ENCODE results near the gene IMMP2L.
"Not testable (repeated sequence)": the region's sequence is repeated elsewhere in the genome, so short reads cannot be mapped to it uniquely, and the experiment has no call there.

The IMMP2L gene

DNA sequence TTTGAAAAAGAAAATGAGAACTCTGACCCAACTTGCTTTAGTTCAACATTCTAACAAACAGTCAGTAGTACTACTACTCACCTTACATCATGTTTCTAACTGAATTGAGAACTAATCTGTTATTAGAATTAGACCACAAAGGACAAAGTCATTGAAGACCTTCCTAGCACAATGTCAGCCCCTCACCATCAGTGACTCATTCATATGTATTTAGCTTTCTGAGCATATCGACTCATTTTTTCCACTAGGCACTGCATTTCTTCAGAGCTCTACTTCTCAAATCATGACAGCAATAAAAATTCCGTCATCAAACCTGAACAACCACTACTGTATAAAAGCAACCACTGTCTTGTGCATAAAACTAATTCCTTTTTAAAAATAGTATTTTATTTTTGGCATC, 475.8 kb downstream of the IMMP2L start:
- DNase-seq (ENCODE audit: low spot score in 2 of 2) (no peak), ATAC-seq (ENCODE audit: low read depth) (no peak)
- H3K36me3 Mint-ChIP-seq: no peaks in the 10 kb centered on the region
- H3K4me3 Mint-ChIP-seq: no peak overlapping the region
- no peaks in the 10 kb centered on the region for H3K27me3 Mint-ChIP-seq
- H3K27ac Mint-ChIP-seq: no peak overlapping the region
- H3K4me1 Mint-ChIP-seq: peaks cover 18% of the 10 kb centered on the region
- no peaks in the 10 kb centered on the region for H3K9me3 Mint-ChIP-seq

- no peaks in the 10 kb centered on the region for H3K9me3 Mint-ChIP-seq
- H3K27ac Mint-ChIP-seq: no peak overlapping the region
- H3K36me3 Mint-ChIP-seq: no peaks in the 10 kb centered on the region
- H3K4me1 Mint-ChIP-seq: peaks cover 17% of the 10 kb centered on the region
- H3K27me3 Mint-ChIP-seq: no peaks in the 10 kb centered on the region
- DNase-seq (ENCODE audit: low spot score in 2 of 2) (no peak), ATAC-seq (ENCODE audit: low read depth) (no peak)
- no peak overlapping the region for H3K4me3 Mint-ChIP-seq
Measured at GRCh38 chr7:111085356-111085755, 476.9 kb downstream of the IMMP2L start.

DNA sequence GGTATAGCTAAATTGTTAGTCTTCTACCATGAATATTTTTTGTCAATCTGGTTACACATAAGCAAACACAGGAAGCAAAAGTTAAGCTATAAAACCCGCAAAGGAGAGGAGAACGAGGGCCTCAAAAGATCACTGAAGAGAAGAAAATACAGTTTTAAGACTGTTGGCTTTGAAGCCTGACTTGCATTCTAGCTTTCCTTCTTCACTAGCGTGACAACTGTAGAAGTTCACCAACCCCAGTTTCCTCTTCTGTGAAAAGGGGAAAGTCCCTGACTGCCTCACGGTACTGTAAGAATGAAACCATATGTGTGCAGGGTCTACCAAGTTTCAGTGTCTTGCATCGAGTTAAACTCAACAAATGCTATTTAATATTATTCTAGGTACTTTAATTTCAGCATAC, 478.9 kb downstream of the IMMP2L start:
- Mint-ChIP-seq H3K4me1 (peaks cover 17% of the 10 kb centered on the region), H3K27me3 (no peaks in the 10 kb centered on the region), H3K36me3 (no peaks in the 10 kb centered on the region), H3K27ac (peak overlapping the region; percentile 49), H3K9me3 (no peaks in the 10 kb centered on the region), H3K4me3 (peak overlapping the region; percentile 34)
- peak; percentile 100 for ATAC-seq (ENCODE audit: low read depth)
- peak; percentile 19 to 42 for DNase-seq (ENCODE audit: low spot score in 2 of 2)

- DNase-seq (ENCODE audit: low spot score in 2 of 2) (no peak), ATAC-seq (ENCODE audit: low read depth) (no peak)
- no peaks in the 10 kb centered on the region for H3K27me3 Mint-ChIP-seq
- H3K9me3 Mint-ChIP-seq: no peaks in the 10 kb centered on the region
- no peak overlapping the region for H3K4me3 Mint-ChIP-seq
- no peaks in the 10 kb centered on the region for H3K36me3 Mint-ChIP-seq
- H3K27ac Mint-ChIP-seq: no peak overlapping the region
- peaks cover 17% of the 10 kb centered on the region for H3K4me1 Mint-ChIP-seq
Measured at GRCh38 chr7:111082351-111082750, 479.9 kb downstream of the IMMP2L start.

GRCh38 chr7:111081546-111082267, 480.6 kb downstream of the IMMP2L start:
- no peak overlapping the region for H3K27ac Mint-ChIP-seq
- H3K36me3 Mint-ChIP-seq: no peaks in the 10 kb centered on the region
- H3K4me3 Mint-ChIP-seq: no peak overlapping the region
- H3K4me1 Mint-ChIP-seq: peaks cover 17% of the 10 kb centered on the region
- no peaks in the 10 kb centered on the region for H3K9me3 Mint-ChIP-seq
- no peak for ATAC-seq (ENCODE audit: low read depth)
- DNase-seq (ENCODE audit: low spot score in 2 of 2): no peak
- no peaks in the 10 kb centered on the region for H3K27me3 Mint-ChIP-seq

DNA sequence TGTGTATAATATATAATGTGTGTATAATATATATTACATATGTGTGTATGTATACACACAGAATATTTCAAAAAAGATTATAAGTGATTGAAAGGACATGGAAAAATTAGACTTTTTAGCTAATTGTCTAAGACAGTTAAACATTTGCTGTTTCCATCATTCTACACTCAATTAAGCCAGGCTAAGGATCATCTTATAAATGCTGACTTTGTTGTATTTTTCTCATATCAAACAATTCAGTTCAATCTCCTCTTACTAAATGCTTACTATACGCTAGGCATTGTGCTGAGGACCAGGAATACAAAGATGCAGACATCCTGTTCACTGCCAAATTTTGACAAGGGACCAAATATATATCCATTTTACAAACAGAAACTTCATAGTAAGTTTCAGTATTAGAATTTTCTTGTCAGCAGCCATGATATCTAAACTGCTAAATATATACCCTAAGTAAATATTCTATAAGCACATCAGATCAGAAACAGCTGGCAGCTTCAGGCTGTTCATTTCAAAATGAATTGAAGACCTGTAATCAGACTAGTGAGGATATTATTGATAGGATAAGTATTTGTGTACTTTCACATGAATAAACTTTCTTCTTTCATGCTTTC, 481.7 kb downstream of the IMMP2L start:
- no peak overlapping the region for H3K27ac Mint-ChIP-seq
- H3K4me3 Mint-ChIP-seq: no peak overlapping the region

GRCh38 chr7:111077001-111077400, 485.3 kb downstream of the IMMP2L start:
- no peak overlapping the region for H3K27ac Mint-ChIP-seq
- no peaks in the 10 kb centered on the region for H3K36me3 Mint-ChIP-seq
- no peaks in the 10 kb centered on the region for H3K27me3 Mint-ChIP-seq
- peaks cover 2% of the 10 kb centered on the region for H3K4me1 Mint-ChIP-seq
- no peak overlapping the region for H3K4me3 Mint-ChIP-seq
- no peaks in the 10 kb centered on the region for H3K9me3 Mint-ChIP-seq
- DNase-seq (ENCODE audit: low spot score in 2 of 2) (no peak), ATAC-seq (ENCODE audit: low read depth) (no peak)

More for the DNA sequence above, 481.7 kb downstream of the IMMP2L start:
- Mint-ChIP-seq H3K4me1 (peaks cover 14% of the 10 kb centered on the region), H3K27me3 (no peaks in the 10 kb centered on the region), H3K9me3 (no peaks in the 10 kb centered on the region), H3K36me3 (no peaks in the 10 kb centered on the region)
- DNase-seq (ENCODE audit: low spot score in 2 of 2) (no peak), ATAC-seq (ENCODE audit: low read depth) (no peak)

- Mint-ChIP-seq H3K27ac (no peak overlapping the region), H3K27me3 (no peaks in the 10 kb centered on the region), H3K4me3 (no peak overlapping the region), H3K4me1 (peaks cover 2% of the 10 kb centered on the region), H3K36me3 (no peaks in the 10 kb centered on the region), H3K9me3 (no peaks in the 10 kb centered on the region)
- ATAC-seq (ENCODE audit: low read depth) (no peak), DNase-seq (ENCODE audit: low spot score in 2 of 2) (no peak)
Measured at GRCh38 chr7:111076205-111076604, 486.1 kb downstream of the IMMP2L start.

DNA sequence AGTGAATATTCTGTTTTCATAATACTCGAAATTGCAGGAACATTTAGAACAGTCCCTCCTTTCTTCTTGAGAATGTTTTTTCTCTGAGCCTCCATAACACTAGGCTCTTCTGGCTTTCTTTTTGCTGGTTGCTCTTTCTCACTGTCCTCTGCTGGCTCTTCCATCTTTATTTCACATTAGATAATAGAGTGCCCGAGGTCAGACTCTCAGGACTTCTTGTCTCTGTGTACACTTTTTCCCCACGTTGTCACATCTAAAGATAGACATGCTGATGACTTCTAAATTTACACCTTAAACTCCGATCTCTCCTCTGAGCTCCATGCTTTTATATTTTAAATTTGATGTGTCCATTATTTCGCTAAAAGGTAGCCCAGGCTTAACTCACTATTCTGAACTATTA, 486.8 kb downstream of the IMMP2L start:
- Mint-ChIP-seq H3K4me1 (peaks cover 2% of the 10 kb centered on the region), H3K4me3 (no peak overlapping the region), H3K9me3 (no peaks in the 10 kb centered on the region), H3K36me3 (no peaks in the 10 kb centered on the region), H3K27ac (no peak overlapping the region), H3K27me3 (no peaks in the 10 kb centered on the region)
- no peak for ATAC-seq (ENCODE audit: low read depth)
- no peak for DNase-seq (ENCODE audit: low spot score in 2 of 2)

- Mint-ChIP-seq H3K27ac (no peak overlapping the region), H3K36me3 (no peaks in the 10 kb centered on the region), H3K4me1 (peaks cover 2% of the 10 kb centered on the region), H3K9me3 (no peaks in the 10 kb centered on the region), H3K27me3 (no peaks in the 10 kb centered on the region), H3K4me3 (no peak overlapping the region)
- no peak for ATAC-seq (ENCODE audit: low read depth)
- DNase-seq (ENCODE audit: low spot score in 2 of 2): no peak
Measured at GRCh38 chr7:111074748-111075146, 487.5 kb downstream of the IMMP2L start.

DNA sequence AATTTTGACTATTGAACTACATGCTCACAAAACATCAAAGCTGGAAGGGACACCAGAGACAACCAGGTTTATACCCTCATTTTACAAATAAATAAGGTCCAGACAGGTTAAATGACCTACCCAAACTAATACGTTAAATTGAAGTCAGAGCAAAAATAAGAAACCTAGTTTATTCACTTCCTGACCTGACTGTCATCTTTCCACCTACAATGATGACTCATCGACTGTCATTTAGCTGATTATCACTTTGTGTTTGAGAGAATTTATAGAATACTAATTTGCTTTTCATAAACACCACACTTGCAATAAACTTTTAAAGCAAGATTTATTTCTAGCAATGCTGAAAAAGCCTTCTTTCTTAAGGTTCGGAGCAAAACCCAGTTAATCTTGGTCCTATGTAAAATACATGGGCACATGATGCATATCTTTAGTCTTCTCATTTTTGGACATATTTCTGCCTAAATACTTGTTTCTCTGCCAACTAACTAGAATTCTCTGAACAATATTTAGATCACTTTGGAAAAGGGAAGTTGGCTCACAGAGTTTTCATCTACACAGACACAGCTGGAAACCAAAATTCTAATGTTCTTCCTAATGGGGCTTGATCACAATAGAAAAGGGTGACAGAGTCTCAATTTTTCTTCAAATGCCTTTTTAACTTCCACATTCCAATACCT, 488.1 kb downstream of the IMMP2L start:
- ATAC-seq (ENCODE audit: low read depth) (no peak), DNase-seq (ENCODE audit: low spot score in 2 of 2) (no peak)
- peaks cover 2% of the 10 kb centered on the region for H3K4me1 Mint-ChIP-seq
- H3K27ac Mint-ChIP-seq: no peak overlapping the region
- no peak overlapping the region for H3K4me3 Mint-ChIP-seq
- no peaks in the 10 kb centered on the region for H3K9me3 Mint-ChIP-seq
- H3K27me3 Mint-ChIP-seq: no peaks in the 10 kb centered on the region
- H3K36me3 Mint-ChIP-seq: no peaks in the 10 kb centered on the region

GRCh38 chr7:111072658-111073057, 489.6 kb downstream of the IMMP2L start:
- not testable (repeated sequence) for H3K4me1 Mint-ChIP-seq; H3K36me3 Mint-ChIP-seq; H3K27ac Mint-ChIP-seq; H3K4me3 Mint-ChIP-seq; DNase-seq (ENCODE audit: low spot score in 2 of 2); H3K27me3 Mint-ChIP-seq; H3K9me3 Mint-ChIP-seq; ATAC-seq (ENCODE audit: low read depth)

GRCh38 chr7:111071556-111071955, 490.7 kb downstream of the IMMP2L start:
- H3K27ac Mint-ChIP-seq: no peak overlapping the region

GRCh38 chr7:111068618-111069017, 493.7 kb downstream of the IMMP2L start:
- Mint-ChIP-seq H3K9me3 (peaks cover 7% of the 10 kb centered on the region), H3K27me3 (no peaks in the 10 kb centered on the region), H3K27ac (no peak overlapping the region), H3K4me1 (peaks cover 2% of the 10 kb centered on the region), H3K4me3 (no peak overlapping the region), H3K36me3 (peaks cover 9% of the 10 kb centered on the region)
- DNase-seq (ENCODE audit: low spot score in 2 of 2) (no peak), ATAC-seq (ENCODE audit: low read depth) (no peak)

More at GRCh38 chr7:111071556-111071955, 490.7 kb downstream of the IMMP2L start:
- no peaks in the 10 kb centered on the region for H3K9me3 Mint-ChIP-seq
- DNase-seq (ENCODE audit: low spot score in 2 of 2) (no peak), ATAC-seq (ENCODE audit: low read depth) (no peak)
- H3K27me3 Mint-ChIP-seq: no peaks in the 10 kb centered on the region
- no peaks in the 10 kb centered on the region for H3K36me3 Mint-ChIP-seq
- no peak overlapping the region for H3K4me3 Mint-ChIP-seq
- peaks cover 4% of the 10 kb centered on the region for H3K4me1 Mint-ChIP-seq
